ENCODE results near the gene ATP13A5. TPM values are rescaled to one million over a fixed set of nuclear protein-coding genes. Genes with fewer than 3 reads are reported as not detected.
A peak's percentile ranks its signal among the peaks of the same experiment; 100 is the strongest.

ATP13A5 gene
- total RNA-seq, 2 donors from 2014 or later = not detected

GRCh38 chr3:193243571-193243970 is 135.0 kb downstream of the ATP13A5 start:
- H3K27ac ChIP-seq = no peak overlapping the region
- H3K36me3 ChIP-seq (replicated peaks in 1 of 2; ENCODE audit: insufficient read depth in 1 of 2, low read depth in 2 of 2) = no peaks in the 10 kb centered on the region
- H3K4me3 ChIP-seq = no peak overlapping the region
- TF ChIP-seq POLR2A (IDR thresholded peaks at IDR 0.05) (no peak), CTCF (IDR thresholded peaks at IDR 0.05) (no peak)
- no peak for DNase-seq
- no peaks in the 10 kb centered on the region for H3K9me3 ChIP-seq
- intact Hi-C loops (cut with DNase I) = no loop called here
- H3K27me3 ChIP-seq = no peaks in the 10 kb centered on the region
- no peak for ATAC-seq
- peaks cover 6% of the 10 kb centered on the region for H3K4me1 ChIP-seq
- 79 to 81% methylated on average over 3 of the region's 3 CpGs for WGBS, 2 donors

GRCh38 chr3:193241716-193242115 is 136.8 kb downstream of the ATP13A5 start:
- Histone ChIP-seq H3K27me3 (no peaks in the 10 kb centered on the region), H3K36me3 (replicated peaks in 1 of 2; ENCODE audit: insufficient read depth in 1 of 2, low read depth in 2 of 2) (no peaks in the 10 kb centered on the region), H3K27ac (no peak overlapping the region), H3K4me1 (peaks cover 6% of the 10 kb centered on the region), H3K9me3 (no peaks in the 10 kb centered on the region), H3K4me3 (no peak overlapping the region)
- TF ChIP-seq CTCF (IDR thresholded peaks at IDR 0.05) (no peak), POLR2A (IDR thresholded peaks at IDR 0.05) (no peak)
- DNase-seq = no peak
- ATAC-seq = no peak
- WGBS, 2 donors = 79 to 89% methylated on average over 11 of the region's 11 CpGs
- intact Hi-C loops (cut with DNase I) = no loop called here

- intact Hi-C loops (cut with DNase I) = no loop called here
Observed at GRCh38 chr3:193240850-193241706, 137.5 kb downstream of the ATP13A5 start, which contains the start of gene PLAAT1. Gene PLAAT1, plus strand, starts transcription at chr3:193241222. Its CDS starts 14,429 bp downstream, at chr3:193255651.

GRCh38 chr3:193240436-193240849 is 138.1 kb downstream of the ATP13A5 start:
- H3K27me3 ChIP-seq = no peaks in the 10 kb centered on the region
- peaks cover 6% of the 10 kb centered on the region for H3K4me1 ChIP-seq
- TF ChIP-seq CTCF (IDR thresholded peaks at IDR 0.05) (no peak), POLR2A (IDR thresholded peaks at IDR 0.05) (no peak)
- DNase-seq (peak in 1 of 4 donors; percentile 4), ATAC-seq (peak; percentile 15)
- intact Hi-C loops (cut with DNase I) = no loop called here
- H3K9me3 ChIP-seq = no peaks in the 10 kb centered on the region
- WGBS, 2 donors = 0 to 1% methylated on average over 3 to 7 of the region's 9 CpGs
- no peaks in the 10 kb centered on the region for H3K36me3 ChIP-seq (replicated peaks in 1 of 2; ENCODE audit: insufficient read depth in 1 of 2, low read depth in 2 of 2)
- peak overlapping the region in 1 of 2 donors; percentile 48 for H3K4me3 ChIP-seq
- no peak overlapping the region for H3K27ac ChIP-seq

More at GRCh38 chr3:193240850-193241706, 137.5 kb downstream of the ATP13A5 start, which contains the start of gene PLAAT1:
- 0 to 1% methylated on average over 32 to 92 of the region's 93 CpGs for WGBS, 2 donors
- H3K4me3 ChIP-seq = peak within 1 kb of the TSS in 1 of 2 donors; percentile 48
- TF ChIP-seq POLR2A (IDR thresholded peaks at IDR 0.05) (no peak), CTCF (IDR thresholded peaks at IDR 0.05) (no peak)
- H3K4me1 ChIP-seq = peaks cover 6% of the 10 kb centered on the region
- H3K9me3 ChIP-seq = no peaks in the 10 kb centered on the region
- H3K36me3 ChIP-seq (replicated peaks in 1 of 2; ENCODE audit: insufficient read depth in 1 of 2, low read depth in 2 of 2) = no peaks in the 10 kb centered on the region
- no peaks in the 10 kb centered on the region for H3K27me3 ChIP-seq
- peak; percentile 71 to 86 (median 74) for DNase-seq
- peak; percentile 94 for ATAC-seq
- H3K27ac ChIP-seq = no peak within 1 kb of the TSS

Measured in body of pancreas (tissue), 4 donors.